HCT116 (cell line): Measurements from ENCODE around the gene LRRC74A. TPM values are rescaled to one million over a fixed set of nuclear protein-coding genes. Genes with fewer than 3 reads are reported as not detected.
A peak's percentile ranks its signal among the peaks of the same experiment; 100 is the strongest.
"Not testable (repeated sequence)": the region's sequence is repeated elsewhere in the genome, so short reads cannot be mapped to it uniquely, and the experiment has no call there.

Source experiments
- ATAC-seq: fragments of 200-7000 bp; cut with Tn5 transposase; 2 replicates; pipeline ENCODE4 v1.9.1; 2020; ENCODE audit warnings: mild to moderate bottlenecking, moderate library complexity
- BruUV-seq: library from RNA; stranded (reverse); fragments of 400-500 nt; replicated peaks from 2 replicates; lab custom pipeline; 2021; lab: Mats Ljungman, UMichigan
- CTCF ChIA-PET: fragments of 300-600 bp; sonication (Branson Sonifier 250); formaldehyde crosslinking; loops from one replicate; lab custom pipeline; 2021; ENCODE audit warnings: antibody characterized with exemption; lab: Charles Lee
- POLR2A ChIA-PET: fragments of 300-600, 350-600 bp; sonication (Branson Sonifier 250); formaldehyde crosslinking; loops from one replicate; lab custom pipeline; 2021; ENCODE audit warnings: antibody characterized with exemption; lab: Charles Lee
- RAD21 ChIA-PET, 2 experiments: fragments of 300-600 bp; sonication (Branson Sonifier 250); formaldehyde crosslinking; loops; one replicate each; lab custom pipeline; 2023; ENCODE audit warnings: low total read pairs in 2 of 2; ENCODE audit not compliant: uncharacterized antibody in 2 of 2, unreplicated experiment in 2 of 2, low non-redundant PET in 1 of 2; lab: Charles Lee
- DNase-seq: peaks from one replicate; pipeline ENCODE4 v3.0.0-alpha.2; 2010; ENCODE audit warnings: low read depth, low spot score
- H2AFZ ChIP-seq: fragments of 200-600 bp; shearing (Covaris generic), sonication (generic); 2 replicates; pipeline ENCODE4 v1.6.1; 2017; ENCODE audit warnings: low read depth, mixed run types, mixed read lengths, antibody characterized with exemption, low read length; ENCODE audit not compliant: poor library complexity, severe bottlenecking
- H3K27ac ChIP-seq: 2 replicates; pipeline ENCODE4 v1.5.1; 2012; ENCODE audit warnings: low read depth, low read length
- H3K27me3 ChIP-seq: fragments of 200-600 bp; sonication (generic); 2 replicates; pipeline ENCODE4 v1.6.1; 2016; ENCODE audit warnings: mixed run types, low read length, mixed read lengths; ENCODE audit not compliant: insufficient read depth
- H3K36me3 ChIP-seq, 2 experiments: fragments of 200-500 bp in 1 of 2; fragments of 200-600 bp in 1 of 2; sonication (Bioruptor generic) in 1 of 2; sonication (generic) in 1 of 2; 2 replicates each; pipeline versions ENCODE4 v1.5.1 to v1.6.1; 2014 to 2016; ENCODE audit warnings: low read length in 2 of 2, inconsistent platforms in 1 of 2, mixed read lengths in 1 of 2, mixed run types in 1 of 2; ENCODE audit not compliant: insufficient read depth in 2 of 2, control insufficient read depth in 1 of 2
- H3K4me1 ChIP-seq, 2 experiments: fragments of 200-600 bp in 1 of 2; sonication (generic) in 1 of 2; 2 replicates each; pipeline versions ENCODE4 v1.5.1 to v1.6.1; 2012 to 2017; ENCODE audit warnings: low read length in 2 of 2, inconsistent platforms in 1 of 2, mild to moderate bottlenecking in 1 of 2, mixed read lengths in 1 of 2, mixed run types in 1 of 2, moderate library complexity in 1 of 2; ENCODE audit not compliant: insufficient read depth in 2 of 2, control insufficient read depth in 1 of 2
- H3K4me2 ChIP-seq: fragments of 200-600 bp; sonication (generic); 2 replicates; pipeline ENCODE4 v1.6.1; 2017; ENCODE audit warnings: mixed run types, low read length, mixed read lengths
- H3K4me3 ChIP-seq, 2 experiments: fragments of 200-600 bp in 1 of 2; sonication (generic) in 1 of 2; replicated peaks in 1 of 2; 2 replicates each; pipeline ENCODE4 v1.5.1; 2011 to 2016; ENCODE audit warnings: low read length in 2 of 2, control low read depth in 1 of 2, low read depth in 1 of 2, mild to moderate bottlenecking in 1 of 2, mixed read lengths in 1 of 2, mixed run types in 1 of 2
- H3K79me2 ChIP-seq: fragments of 200-600 bp; sonication (generic); 2 replicates; pipeline ENCODE4 v1.6.1; 2017; ENCODE audit warnings: mild to moderate bottlenecking, mixed run types, low read length, moderate library complexity, mixed read lengths; ENCODE audit not compliant: insufficient read depth
- H3K9ac ChIP-seq: fragments of 200-600 bp; sonication (generic); 2 replicates; pipeline ENCODE4 v1.6.1; 2016; ENCODE audit warnings: low read length, mixed read lengths
- H3K9me2 ChIP-seq: fragments of 200-600 bp; sonication (generic), shearing (Covaris generic); 2 replicates; pipeline ENCODE4 v1.6.1; 2017; ENCODE audit warnings: mixed run types, mild to moderate bottlenecking, moderate library complexity; ENCODE audit not compliant: insufficient read depth
- H3K9me3 ChIP-seq, 2 experiments: fragments of 200-500 bp in 1 of 2; fragments of 200-600 bp in 1 of 2; sonication (Bioruptor generic) in 1 of 2; sonication (generic) in 1 of 2; 2 replicates each; pipeline ENCODE4 v1.6.1; 2014 to 2017; ENCODE audit warnings: low read length in 2 of 2, mixed read lengths in 2 of 2, inconsistent platforms in 1 of 2, low read depth in 1 of 2, mild to moderate bottlenecking in 1 of 2, mixed run types in 1 of 2, moderate library complexity in 1 of 2; ENCODE audit not compliant: control insufficient read depth in 1 of 2, insufficient read depth in 1 of 2
- H4K20me1 ChIP-seq: fragments of 200-600 bp; sonication (generic), shearing (Covaris generic); 2 replicates; pipeline ENCODE4 v1.6.1; 2017; ENCODE audit warnings: mixed run types, mild to moderate bottlenecking, moderate library complexity; ENCODE audit not compliant: insufficient read depth
- CEBPB ChIP-seq: IDR thresholded peaks from 2 replicates; pipeline ENCODE4 v1.6.1; 2012; ENCODE audit warnings: low read depth
- CTCF ChIP-seq, 3 experiments: fragments of 200-600 bp in 1 of 3; sonication (generic) in 1 of 3; IDR thresholded peaks in 2 of 3; conservative IDR thresholded peaks in 1 of 3; 2 replicates each; pipeline ENCODE4 v1.5.1; 2012 to 2017; ENCODE audit warnings: low read depth in 2 of 3, low read length in 2 of 3, antibody characterized with exemption in 1 of 3, borderline replicate concordance in 1 of 3, control low read depth in 1 of 3, mild to moderate bottlenecking in 1 of 3, mixed read lengths in 1 of 3, mixed run types in 1 of 3, moderate library complexity in 1 of 3; ENCODE audit not compliant: insufficient read depth in 1 of 3
- EZH2phosphoT487 ChIP-seq: fragments of 200-600 bp; IDR thresholded peaks from 2 replicates; pipeline ENCODE4 v1.6.1; 2018; ENCODE audit warnings: antibody characterized with exemption, borderline replicate concordance
- JUND ChIP-seq: IDR thresholded peaks from 2 replicates; pipeline ENCODE4 v1.6.1; 2012
- SIN3A ChIP-seq: IDR thresholded peaks from 2 replicates; pipeline ENCODE4 v1.6.1; 2012; ENCODE audit warnings: low read depth
- SP1 ChIP-seq: IDR thresholded peaks from 2 replicates; pipeline ENCODE4 v1.6.1; 2012; ENCODE audit warnings: low read depth
- SRF ChIP-seq: IDR thresholded peaks from 2 replicates; pipeline ENCODE4 v1.6.1; 2012; ENCODE audit warnings: low read depth
- intact Hi-C: fragments of 100-400 bp; cut with micrococcal nuclease; formaldehyde crosslinking; loops from 2 replicates; pipeline ENCODE4 v1.10.0; 2022
- total RNA-seq: library from RNA; stranded (reverse); gene quantifications from one replicate; pipeline ENCODE4 v1.2.1, GENCODE V29; 2021; ENCODE audit not compliant: unreplicated experiment
- TF ChIP-seq, protein P1 (sequence below): IDR thresholded peaks from 2 replicates; pipeline ENCODE4 v1.6.1; 2012; ENCODE audit warnings: low read depth
- TF ChIP-seq, protein P2 (sequence below): IDR thresholded peaks from 2 replicates; pipeline ENCODE4 v1.6.1; 2012

LRRC74A gene
- total RNA-seq, 1 experiment from 2014 or later = not detected

DNA sequence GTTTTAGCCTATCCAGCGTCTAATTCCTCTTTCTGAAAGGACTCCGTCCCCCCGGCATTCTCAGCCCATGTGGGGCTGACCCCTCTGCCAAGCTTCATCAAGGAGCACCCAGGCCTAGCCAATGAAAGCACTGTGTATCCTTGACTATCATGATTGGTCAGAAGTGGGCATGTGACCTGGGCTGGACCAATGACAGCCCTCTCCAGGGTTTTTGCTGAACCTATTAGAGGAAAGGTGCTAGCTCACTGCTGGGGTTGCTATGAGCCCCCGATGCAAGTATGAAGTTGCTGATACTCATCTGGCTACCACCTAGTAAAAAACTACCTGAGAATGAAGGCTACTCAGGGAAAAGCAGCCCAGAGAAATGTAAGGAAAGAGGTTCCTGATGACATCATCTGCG, 68.1 kb downstream of the LRRC74A start:
- no TSS peak for BruUV-seq
- CTCF ChIA-PET = no interaction called here
- Histone ChIP-seq H3K9me3 (peaks cover 0 to 3% of the 10 kb centered on the region in 2 experiments; a peak in 1 of 4 replicates), H3K9me2 (no peaks in the 10 kb centered on the region)
- RAD21 ChIA-PET = no interaction called here
- ATAC-seq = peak; percentile 53
- intact Hi-C loops = no loop called here
- no peak for TF ChIP-seq SP1
- TF ChIP-seq SRF = no peak
- no peak for TF ChIP-seq EZH2phosphoT487
- TF ChIP-seq SIN3A = no peak
- no peak for TF ChIP-seq JUND
- TF ChIP-seq CEBPB = no peak
- TF ChIP-seq, protein P1, sequence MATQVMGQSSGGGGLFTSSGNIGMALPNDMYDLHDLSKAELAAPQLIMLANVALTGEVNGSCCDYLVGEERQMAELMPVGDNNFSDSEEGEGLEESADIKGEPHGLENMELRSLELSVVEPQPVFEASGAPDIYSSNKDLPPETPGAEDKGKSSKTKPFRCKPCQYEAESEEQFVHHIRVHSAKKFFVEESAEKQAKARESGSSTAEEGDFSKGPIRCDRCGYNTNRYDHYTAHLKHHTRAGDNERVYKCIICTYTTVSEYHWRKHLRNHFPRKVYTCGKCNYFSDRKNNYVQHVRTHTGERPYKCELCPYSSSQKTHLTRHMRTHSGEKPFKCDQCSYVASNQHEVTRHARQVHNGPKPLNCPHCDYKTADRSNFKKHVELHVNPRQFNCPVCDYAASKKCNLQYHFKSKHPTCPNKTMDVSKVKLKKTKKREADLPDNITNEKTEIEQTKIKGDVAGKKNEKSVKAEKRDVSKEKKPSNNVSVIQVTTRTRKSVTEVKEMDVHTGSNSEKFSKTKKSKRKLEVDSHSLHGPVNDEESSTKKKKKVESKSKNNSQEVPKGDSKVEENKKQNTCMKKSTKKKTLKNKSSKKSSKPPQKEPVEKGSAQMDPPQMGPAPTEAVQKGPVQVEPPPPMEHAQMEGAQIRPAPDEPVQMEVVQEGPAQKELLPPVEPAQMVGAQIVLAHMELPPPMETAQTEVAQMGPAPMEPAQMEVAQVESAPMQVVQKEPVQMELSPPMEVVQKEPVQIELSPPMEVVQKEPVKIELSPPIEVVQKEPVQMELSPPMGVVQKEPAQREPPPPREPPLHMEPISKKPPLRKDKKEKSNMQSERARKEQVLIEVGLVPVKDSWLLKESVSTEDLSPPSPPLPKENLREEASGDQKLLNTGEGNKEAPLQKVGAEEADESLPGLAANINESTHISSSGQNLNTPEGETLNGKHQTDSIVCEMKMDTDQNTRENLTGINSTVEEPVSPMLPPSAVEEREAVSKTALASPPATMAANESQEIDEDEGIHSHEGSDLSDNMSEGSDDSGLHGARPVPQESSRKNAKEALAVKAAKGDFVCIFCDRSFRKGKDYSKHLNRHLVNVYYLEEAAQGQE = no peak
- TF ChIP-seq, protein P2, sequence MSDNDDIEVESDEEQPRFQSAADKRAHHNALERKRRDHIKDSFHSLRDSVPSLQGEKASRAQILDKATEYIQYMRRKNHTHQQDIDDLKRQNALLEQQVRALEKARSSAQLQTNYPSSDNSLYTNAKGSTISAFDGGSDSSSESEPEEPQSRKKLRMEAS = no peak
- TF ChIP-seq CTCF (IDR thresholded peaks at IDR 0.05 in 2 of 3, conservative IDR thresholded peaks at IDR 0.05 in 1 of 3; ENCODE audit: borderline replicate concordance in 1 of 3, insufficient read depth in 1 of 3, low read depth in 2 of 3, low read length in 2 of 3) = no peak
- TF ChIP-seq, all 23 proteins: peak for 0
- no peaks in the 10 kb centered on the region for H3K79me2 ChIP-seq
- H2AFZ ChIP-seq = no peak overlapping the region
- H3K36me3 ChIP-seq = no peaks in the 10 kb centered on the region
- H3K4me1 ChIP-seq = peaks cover 2 to 5% of the 10 kb centered on the region in 2 experiments; a peak in 3 of 4 replicates
- no peak overlapping the region for H3K9ac ChIP-seq
- no peak overlapping the region for H3K4me3 ChIP-seq
- H3K4me2 ChIP-seq = no peak overlapping the region
- H3K27ac ChIP-seq = no peak overlapping the region
- no peak for DNase-seq
- POLR2A ChIA-PET = no interaction called here
- no peaks in the 10 kb centered on the region for H4K20me1 ChIP-seq
- H3K27me3 ChIP-seq = no peaks in the 10 kb centered on the region

DNA sequence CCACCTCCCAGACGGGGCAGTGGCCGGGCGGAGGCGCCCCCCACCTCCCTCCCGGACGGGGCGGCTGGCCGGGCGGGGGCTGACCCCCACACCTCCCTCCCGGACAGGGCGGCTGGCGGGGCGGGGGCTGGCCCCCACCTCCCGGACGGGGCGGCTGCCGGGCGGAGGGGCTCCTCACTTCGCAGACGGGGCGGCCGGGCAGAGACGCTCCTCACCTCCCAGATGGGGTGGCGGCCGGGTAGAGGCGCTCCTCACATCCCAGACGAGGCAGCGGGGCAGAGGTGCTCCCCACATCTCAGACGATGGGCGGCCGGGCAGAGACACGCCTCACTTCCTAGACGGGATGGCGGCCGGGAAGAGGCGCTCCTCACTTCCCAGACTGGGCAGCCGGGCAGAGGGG, 71.8 kb downstream of the LRRC74A start:
- H3K79me2 ChIP-seq, RAD21 ChIA-PET, H3K9ac ChIP-seq, H2AFZ ChIP-seq, CTCF ChIA-PET, H3K4me2 ChIP-seq, intact Hi-C loops, POLR2A ChIA-PET, H4K20me1 ChIP-seq, ATAC-seq, H3K27me3 ChIP-seq, H3K4me3 ChIP-seq, H3K9me2 ChIP-seq, BruUV-seq, H3K9me3 ChIP-seq, H3K27ac ChIP-seq, H3K36me3 ChIP-seq, DNase-seq: not testable (repeated sequence)
- H3K4me1 ChIP-seq = peaks cover 16 to 19% of the 10 kb centered on the region in 2 experiments
